Upper lobe of right lung (tissue), 1 donor: ENCODE results near the gene LAMB1. TPM values are rescaled to one million over a fixed set of nuclear protein-coding genes. Genes with fewer than 3 reads are reported as not detected.

ENCODE experiments used
- ATAC-seq: fragments of 200-7000 bp; cut with Tn5 transposase; one replicate; pipeline ENCODE4 v1.9.1; 2020; ENCODE audit warnings: mild to moderate bottlenecking, moderate library complexity
- DNase-seq: peaks from one replicate; pipeline ENCODE4 v3.0.0-alpha.2; 2020
- H3K27ac ChIP-seq: fragments of 200-600 bp; one replicate; pipeline ENCODE4 v1.8.0; 2022
- H3K27me3 ChIP-seq: fragments of 200-600 bp; one replicate; pipeline ENCODE4 v1.8.0; 2022; ENCODE audit warnings: mild to moderate bottlenecking
- H3K36me3 ChIP-seq: fragments of 200-600 bp; one replicate; pipeline ENCODE4 v1.8.0; 2022
- H3K4me1 ChIP-seq: fragments of 200-600 bp; one replicate; pipeline ENCODE4 v1.8.0; 2022
- H3K4me3 ChIP-seq: fragments of 200-600 bp; one replicate; pipeline ENCODE4 v1.8.0; 2022; ENCODE audit warnings: mild to moderate bottlenecking
- H3K9me3 ChIP-seq: fragments of 200-600 bp; one replicate; pipeline ENCODE4 v1.8.0; 2022
- intact Hi-C: fragments of 100-400 bp; cut with DNase I; formaldehyde crosslinking; loops from one replicate; pipeline ENCODE4 v1.11.0; 2022
- total RNA-seq: library from RNA; stranded (reverse); fragmentation: NEBNext Ultra II Directional; extraction: Animal tissue kit (Norgen Biotek cat#: 25700); gene quantifications from one replicate; pipeline ENCODE4 v1.2.1, GENCODE V29; 2021
- TF ChIP-seq, protein P1 (sequence below): fragments of 200-600 bp; IDR thresholded peaks from one replicate; pipeline ENCODE4 v1.8.0; 2022; ENCODE audit warnings: antibody characterized with exemption
- donor health status: DM: no; HTN: yes; CAD: no; lungs with severe emphysema.

The LAMB1 gene
- total RNA-seq, 1 donor from 2014 or later = 156 TPM

- intact Hi-C loops = no loop called here
- Histone ChIP-seq H3K27ac (no peak overlapping the region), H3K4me1 (no peaks in the 10 kb centered on the region), H3K4me3 (no peak overlapping the region), H3K36me3 (no peaks in the 10 kb centered on the region), H3K9me3 (no peaks in the 10 kb centered on the region), H3K27me3 (no peaks in the 10 kb centered on the region)
- TF ChIP-seq, protein P1, sequence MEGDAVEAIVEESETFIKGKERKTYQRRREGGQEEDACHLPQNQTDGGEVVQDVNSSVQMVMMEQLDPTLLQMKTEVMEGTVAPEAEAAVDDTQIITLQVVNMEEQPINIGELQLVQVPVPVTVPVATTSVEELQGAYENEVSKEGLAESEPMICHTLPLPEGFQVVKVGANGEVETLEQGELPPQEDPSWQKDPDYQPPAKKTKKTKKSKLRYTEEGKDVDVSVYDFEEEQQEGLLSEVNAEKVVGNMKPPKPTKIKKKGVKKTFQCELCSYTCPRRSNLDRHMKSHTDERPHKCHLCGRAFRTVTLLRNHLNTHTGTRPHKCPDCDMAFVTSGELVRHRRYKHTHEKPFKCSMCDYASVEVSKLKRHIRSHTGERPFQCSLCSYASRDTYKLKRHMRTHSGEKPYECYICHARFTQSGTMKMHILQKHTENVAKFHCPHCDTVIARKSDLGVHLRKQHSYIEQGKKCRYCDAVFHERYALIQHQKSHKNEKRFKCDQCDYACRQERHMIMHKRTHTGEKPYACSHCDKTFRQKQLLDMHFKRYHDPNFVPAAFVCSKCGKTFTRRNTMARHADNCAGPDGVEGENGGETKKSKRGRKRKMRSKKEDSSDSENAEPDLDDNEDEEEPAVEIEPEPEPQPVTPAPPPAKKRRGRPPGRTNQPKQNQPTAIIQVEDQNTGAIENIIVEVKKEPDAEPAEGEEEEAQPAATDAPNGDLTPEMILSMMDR = no peak
- DNase-seq = no peak
- no peak for ATAC-seq
Measured at GRCh38 chr7:108045669-108046068, 42.7 kb upstream of the LAMB1 start.

GRCh38 chr7:108045154-108045553, 42.2 kb upstream of the LAMB1 start:
- ATAC-seq (no peak), DNase-seq (no peak)
- H3K4me1 ChIP-seq = no peaks in the 10 kb centered on the region
- H3K36me3 ChIP-seq = no peaks in the 10 kb centered on the region
- no peaks in the 10 kb centered on the region for H3K9me3 ChIP-seq
- intact Hi-C loops = no loop called here
- TF ChIP-seq, protein P1 = no peak
- H3K27ac ChIP-seq = no peak overlapping the region
- H3K27me3 ChIP-seq = no peaks in the 10 kb centered on the region
- no peak overlapping the region for H3K4me3 ChIP-seq

GRCh38 chr7:108044345-108044744, 41.4 kb upstream of the LAMB1 start:
- TF ChIP-seq, protein P1 = no peak
- no peaks in the 10 kb centered on the region for H3K27me3 ChIP-seq
- H3K27ac ChIP-seq = no peak overlapping the region
- no peaks in the 10 kb centered on the region for H3K4me1 ChIP-seq
- intact Hi-C loops = no loop called here
- ATAC-seq = no peak
- DNase-seq = no peak
- no peaks in the 10 kb centered on the region for H3K9me3 ChIP-seq
- H3K4me3 ChIP-seq = no peak overlapping the region
- no peaks in the 10 kb centered on the region for H3K36me3 ChIP-seq

GRCh38 chr7:108038986-108039385, 36.0 kb upstream of the LAMB1 start:
- intact Hi-C loops = no loop called here
- Histone ChIP-seq H3K4me1 (no peaks in the 10 kb centered on the region), H3K27me3 (no peaks in the 10 kb centered on the region), H3K27ac (no peak overlapping the region), H3K4me3 (no peak overlapping the region), H3K36me3 (no peaks in the 10 kb centered on the region), H3K9me3 (no peaks in the 10 kb centered on the region)
- TF ChIP-seq, protein P1 = no peak
- ATAC-seq = no peak
- DNase-seq = no peak

DNA sequence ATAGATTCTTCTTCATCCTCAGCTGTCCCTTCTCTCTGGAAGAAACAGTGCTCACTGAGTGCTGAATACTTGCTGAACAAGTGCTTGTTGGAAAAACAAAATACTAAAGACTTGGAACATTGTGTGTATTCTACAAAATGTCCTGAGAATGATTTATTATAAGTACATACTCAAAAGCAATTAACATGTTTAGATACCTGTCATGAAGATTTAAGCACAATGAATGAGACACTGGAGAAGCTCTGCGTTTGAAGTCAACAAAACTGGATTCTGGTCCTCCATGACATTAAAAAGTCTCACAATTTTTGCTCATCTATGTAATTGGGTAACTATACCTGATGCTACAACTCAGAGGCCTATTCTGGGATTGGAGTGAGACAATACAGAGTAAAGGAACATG, 34.8 kb upstream of the LAMB1 start:
- no peak overlapping the region for H3K4me3 ChIP-seq
- H3K36me3 ChIP-seq = no peaks in the 10 kb centered on the region
- no peak overlapping the region for H3K27ac ChIP-seq
- H3K9me3 ChIP-seq = no peaks in the 10 kb centered on the region
- no peak for ATAC-seq
- DNase-seq = no peak
- TF ChIP-seq, protein P1 = no peak
- H3K27me3 ChIP-seq = no peaks in the 10 kb centered on the region
- intact Hi-C loops = no loop called here
- H3K4me1 ChIP-seq = no peaks in the 10 kb centered on the region

- DNase-seq = no peak
- no peak for ATAC-seq
- no peaks in the 10 kb centered on the region for H3K27me3 ChIP-seq
- no peak overlapping the region for H3K27ac ChIP-seq
- no peaks in the 10 kb centered on the region for H3K4me1 ChIP-seq
- H3K4me3 ChIP-seq = no peak overlapping the region
- intact Hi-C loops = no loop called here
- no peaks in the 10 kb centered on the region for H3K36me3 ChIP-seq
- H3K9me3 ChIP-seq = no peaks in the 10 kb centered on the region
- TF ChIP-seq, protein P1 = no peak
Measured at GRCh38 chr7:108037140-108037539, 34.2 kb upstream of the LAMB1 start.
